ENCODE measurements around the gene HRK.

GRCh38 chr12:116879509-116880212 lies 1.6 kb downstream of the HRK start:
- no peak for TF ChIP-seq SIX5 (IDR thresholded peaks at IDR 0.05; ENCODE audit: low read depth, low read length, severe bottlenecking)
- no peak for TF ChIP-seq REST (IDR thresholded peaks at IDR 0.05; ENCODE audit: low read depth, low read length)
- TF ChIP-seq, protein P1, sequence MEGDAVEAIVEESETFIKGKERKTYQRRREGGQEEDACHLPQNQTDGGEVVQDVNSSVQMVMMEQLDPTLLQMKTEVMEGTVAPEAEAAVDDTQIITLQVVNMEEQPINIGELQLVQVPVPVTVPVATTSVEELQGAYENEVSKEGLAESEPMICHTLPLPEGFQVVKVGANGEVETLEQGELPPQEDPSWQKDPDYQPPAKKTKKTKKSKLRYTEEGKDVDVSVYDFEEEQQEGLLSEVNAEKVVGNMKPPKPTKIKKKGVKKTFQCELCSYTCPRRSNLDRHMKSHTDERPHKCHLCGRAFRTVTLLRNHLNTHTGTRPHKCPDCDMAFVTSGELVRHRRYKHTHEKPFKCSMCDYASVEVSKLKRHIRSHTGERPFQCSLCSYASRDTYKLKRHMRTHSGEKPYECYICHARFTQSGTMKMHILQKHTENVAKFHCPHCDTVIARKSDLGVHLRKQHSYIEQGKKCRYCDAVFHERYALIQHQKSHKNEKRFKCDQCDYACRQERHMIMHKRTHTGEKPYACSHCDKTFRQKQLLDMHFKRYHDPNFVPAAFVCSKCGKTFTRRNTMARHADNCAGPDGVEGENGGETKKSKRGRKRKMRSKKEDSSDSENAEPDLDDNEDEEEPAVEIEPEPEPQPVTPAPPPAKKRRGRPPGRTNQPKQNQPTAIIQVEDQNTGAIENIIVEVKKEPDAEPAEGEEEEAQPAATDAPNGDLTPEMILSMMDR (IDR thresholded peaks at IDR 0.05 in 2 of 3, conservative IDR thresholded peaks at IDR 0.05 in 1 of 3; ENCODE audit: control insufficient read depth in 2 of 3, extremely low read depth in 1 of 3, insufficient read depth in 1 of 3, low read depth in 3 of 3, low read length in 3 of 3) = no peak
- TF ChIP-seq, protein P2, sequence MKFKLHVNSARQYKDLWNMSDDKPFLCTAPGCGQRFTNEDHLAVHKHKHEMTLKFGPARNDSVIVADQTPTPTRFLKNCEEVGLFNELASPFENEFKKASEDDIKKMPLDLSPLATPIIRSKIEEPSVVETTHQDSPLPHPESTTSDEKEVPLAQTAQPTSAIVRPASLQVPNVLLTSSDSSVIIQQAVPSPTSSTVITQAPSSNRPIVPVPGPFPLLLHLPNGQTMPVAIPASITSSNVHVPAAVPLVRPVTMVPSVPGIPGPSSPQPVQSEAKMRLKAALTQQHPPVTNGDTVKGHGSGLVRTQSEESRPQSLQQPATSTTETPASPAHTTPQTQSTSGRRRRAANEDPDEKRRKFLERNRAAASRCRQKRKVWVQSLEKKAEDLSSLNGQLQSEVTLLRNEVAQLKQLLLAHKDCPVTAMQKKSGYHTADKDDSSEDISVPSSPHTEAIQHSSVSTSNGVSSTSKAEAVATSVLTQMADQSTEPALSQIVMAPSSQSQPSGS (IDR thresholded peaks at IDR 0.05; ENCODE audit: low read length) = no peak
- TF ChIP-seq FOXM1 (IDR thresholded peaks at IDR 0.05; ENCODE audit: low read depth, low read length) = no peak
- TF ChIP-seq, protein P3, sequence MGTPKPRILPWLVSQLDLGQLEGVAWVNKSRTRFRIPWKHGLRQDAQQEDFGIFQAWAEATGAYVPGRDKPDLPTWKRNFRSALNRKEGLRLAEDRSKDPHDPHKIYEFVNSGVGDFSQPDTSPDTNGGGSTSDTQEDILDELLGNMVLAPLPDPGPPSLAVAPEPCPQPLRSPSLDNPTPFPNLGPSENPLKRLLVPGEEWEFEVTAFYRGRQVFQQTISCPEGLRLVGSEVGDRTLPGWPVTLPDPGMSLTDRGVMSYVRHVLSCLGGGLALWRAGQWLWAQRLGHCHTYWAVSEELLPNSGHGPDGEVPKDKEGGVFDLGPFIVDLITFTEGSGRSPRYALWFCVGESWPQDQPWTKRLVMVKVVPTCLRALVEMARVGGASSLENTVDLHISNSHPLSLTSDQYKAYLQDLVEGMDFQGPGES (IDR thresholded peaks at IDR 0.05) = no peak
- TF ChIP-seq MYC (IDR thresholded peaks at IDR 0.05; ENCODE audit: insufficient read depth, insufficient read length, insufficient replicate concordance, low read length, severe bottlenecking) = no peak
- TF ChIP-seq SMC3 (IDR thresholded peaks at IDR 0.05; ENCODE audit: borderline replicate concordance, low read length) = no peak

All from GM12878 (cell line).